GM23338 (cell line): ENCODE data around the gene WDHD1.

Source experiments
- CREB1 ChIP-seq: fragments of 250-450 bp; sonication (Bioruptor Pico); IDR thresholded peaks from 2 replicates; pipeline ENCODE4 v1.5.0; 2020; ENCODE audit warnings: low read depth, mild to moderate bottlenecking, moderate library complexity
- EZH2 ChIP-seq: fragments of 200-600 bp; sonication (generic); IDR thresholded peaks from one replicate; pipeline ENCODE4 v1.8.0; 2017; ENCODE audit warnings: antibody characterized with exemption, mild to moderate bottlenecking, low read depth; ENCODE audit not compliant: unreplicated experiment
- EZH2phosphoT487 ChIP-seq: fragments of 200-600 bp; sonication (generic); IDR thresholded peaks from one replicate; pipeline ENCODE4 v1.8.1; 2018; ENCODE audit warnings: antibody characterized with exemption; ENCODE audit not compliant: unreplicated experiment
- JUNB ChIP-seq: IDR thresholded peaks from one replicate; pipeline ENCODE4 v1.6.1; 2016; ENCODE audit warnings: antibody characterized with exemption; ENCODE audit not compliant: unreplicated experiment
- NANOG ChIP-seq: IDR thresholded peaks from 2 replicates; pipeline ENCODE4 v1.6.1; 2016; ENCODE audit warnings: antibody characterized with exemption, borderline replicate concordance
- POLR2AphosphoS5 ChIP-seq: IDR thresholded peaks from 2 replicates; pipeline ENCODE4 v1.6.1; 2016; ENCODE audit warnings: antibody characterized with exemption, low read depth
- REST ChIP-seq: IDR thresholded peaks from one replicate; pipeline ENCODE4 v1.6.1; 2018; ENCODE audit warnings: antibody characterized with exemption; ENCODE audit not compliant: unreplicated experiment
- ZNF114 ChIP-seq: fragments of 250-450 bp; sonication (Bioruptor Pico); IDR thresholded peaks from 2 replicates; pipeline ENCODE4 v1.5.0; 2020; ENCODE audit warnings: mild to moderate bottlenecking, moderate library complexity
- ZNF331 ChIP-seq: fragments of 250-450 bp; sonication (Bioruptor Pico); IDR thresholded peaks from 2 replicates; pipeline ENCODE4 v1.5.0; 2020; ENCODE audit warnings: low read depth, mild to moderate bottlenecking, moderate library complexity
- TF ChIP-seq, protein P1 (sequence below), 2 experiments: fragments of 200-600 bp in 1 of 2; sonication (generic) in 1 of 2; conservative IDR thresholded peaks; 2 replicates each; pipeline versions ENCODE4 v1.5.1 to v1.6.1; 2016 to 2017; ENCODE audit warnings: antibody characterized with exemption in 2 of 2, low read depth in 2 of 2, mild to moderate bottlenecking in 2 of 2, moderate library complexity in 1 of 2
- TF ChIP-seq, protein P2 (sequence below): IDR thresholded peaks from 2 replicates; pipeline ENCODE4 v1.6.1; 2016; ENCODE audit warnings: antibody characterized with exemption

- TF ChIP-seq, protein P1, sequence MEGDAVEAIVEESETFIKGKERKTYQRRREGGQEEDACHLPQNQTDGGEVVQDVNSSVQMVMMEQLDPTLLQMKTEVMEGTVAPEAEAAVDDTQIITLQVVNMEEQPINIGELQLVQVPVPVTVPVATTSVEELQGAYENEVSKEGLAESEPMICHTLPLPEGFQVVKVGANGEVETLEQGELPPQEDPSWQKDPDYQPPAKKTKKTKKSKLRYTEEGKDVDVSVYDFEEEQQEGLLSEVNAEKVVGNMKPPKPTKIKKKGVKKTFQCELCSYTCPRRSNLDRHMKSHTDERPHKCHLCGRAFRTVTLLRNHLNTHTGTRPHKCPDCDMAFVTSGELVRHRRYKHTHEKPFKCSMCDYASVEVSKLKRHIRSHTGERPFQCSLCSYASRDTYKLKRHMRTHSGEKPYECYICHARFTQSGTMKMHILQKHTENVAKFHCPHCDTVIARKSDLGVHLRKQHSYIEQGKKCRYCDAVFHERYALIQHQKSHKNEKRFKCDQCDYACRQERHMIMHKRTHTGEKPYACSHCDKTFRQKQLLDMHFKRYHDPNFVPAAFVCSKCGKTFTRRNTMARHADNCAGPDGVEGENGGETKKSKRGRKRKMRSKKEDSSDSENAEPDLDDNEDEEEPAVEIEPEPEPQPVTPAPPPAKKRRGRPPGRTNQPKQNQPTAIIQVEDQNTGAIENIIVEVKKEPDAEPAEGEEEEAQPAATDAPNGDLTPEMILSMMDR (conservative IDR thresholded peaks at IDR 0.05; ENCODE audit: low read depth in 2 of 2) = no peak
- TF ChIP-seq EZH2 (no peak), REST (no peak), POLR2AphosphoS5 (no peak), NANOG (no peak), CREB1 (CRISPR knock-in tag) (no peak), ZNF331 (CRISPR knock-in tag) (no peak), EZH2phosphoT487 (no peak), JUNB (no peak), ZNF114 (CRISPR knock-in tag) (no peak)
- TF ChIP-seq, protein P2, sequence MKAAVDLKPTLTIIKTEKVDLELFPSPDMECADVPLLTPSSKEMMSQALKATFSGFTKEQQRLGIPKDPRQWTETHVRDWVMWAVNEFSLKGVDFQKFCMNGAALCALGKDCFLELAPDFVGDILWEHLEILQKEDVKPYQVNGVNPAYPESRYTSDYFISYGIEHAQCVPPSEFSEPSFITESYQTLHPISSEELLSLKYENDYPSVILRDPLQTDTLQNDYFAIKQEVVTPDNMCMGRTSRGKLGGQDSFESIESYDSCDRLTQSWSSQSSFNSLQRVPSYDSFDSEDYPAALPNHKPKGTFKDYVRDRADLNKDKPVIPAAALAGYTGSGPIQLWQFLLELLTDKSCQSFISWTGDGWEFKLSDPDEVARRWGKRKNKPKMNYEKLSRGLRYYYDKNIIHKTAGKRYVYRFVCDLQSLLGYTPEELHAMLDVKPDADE = no peak
These were observed 32.4 kb upstream of the WDHD1 start for GRCh38 chr14:55059333-55059732.
